ENCODE measurements around the gene PIP5K1A. TPM values are rescaled to one million over a fixed set of nuclear protein-coding genes. Genes with fewer than 3 reads are reported as not detected.

PIP5K1A gene
- total and polyA plus RNA-seq, 2 of the 8 experiments (the other 6 are each of a cell fraction or from before 2014, with no cell fraction given), result 87.5 to 105 TPM

DNA sequence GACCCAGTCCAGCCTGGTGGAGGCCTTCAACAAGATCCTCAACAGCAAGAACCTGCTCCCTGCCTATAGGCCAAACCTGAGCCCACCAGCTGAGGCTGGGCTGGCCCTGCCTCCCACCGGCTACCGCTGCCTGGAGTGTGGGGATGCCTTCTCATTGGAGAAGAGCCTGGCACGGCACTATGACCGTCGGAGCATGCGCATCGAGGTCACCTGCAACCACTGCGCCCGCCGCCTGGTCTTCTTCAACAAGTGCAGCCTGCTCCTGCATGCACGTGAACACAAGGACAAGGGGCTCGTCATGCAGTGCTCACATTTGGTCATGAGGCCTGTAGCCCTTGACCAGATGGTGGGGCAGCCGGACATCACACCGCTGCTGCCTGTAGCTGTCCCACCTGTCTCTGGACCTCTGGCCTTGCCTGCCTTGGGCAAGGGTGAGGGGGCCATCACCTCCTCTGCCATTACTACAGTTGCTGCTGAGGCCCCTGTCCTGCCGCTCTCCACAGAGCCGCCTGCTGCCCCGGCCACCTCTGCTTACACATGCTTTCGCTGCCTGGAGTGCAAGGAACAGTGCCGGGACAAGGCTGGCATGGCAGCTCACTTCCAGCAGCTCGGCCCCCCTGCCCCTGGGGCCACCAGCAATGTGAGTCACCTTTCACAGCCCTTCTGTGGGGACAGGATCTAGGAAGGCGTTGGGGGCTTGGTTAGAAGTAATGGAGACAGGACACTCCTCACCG is 89.6 kb downstream of the PIP5K1A start:
- Histone ChIP-seq H2BK20ac (ENCODE audit: low read length) (no peak overlapping the region), H3K79me1 (ENCODE audit: low read depth, low read length) (peaks cover 17% of the 10 kb centered on the region; the same call in 1 of the 2 replicates), H3K23ac (ENCODE audit: insufficient read length) (no peak overlapping the region), H4K8ac (ENCODE audit: extremely low read depth, insufficient read depth, low read length) (no peak overlapping the region), H3K18ac (ENCODE audit: extremely low read depth, low read length) (no peak overlapping the region), H3K4me2 (ENCODE audit: insufficient read depth in 1 of 2, low read depth in 2 of 2, low read length in 2 of 2) (no peak overlapping the region), H3K27ac (ENCODE audit: low read depth, low read length) (no peak overlapping the region), H3K9me3 (ENCODE audit: insufficient read depth in 2 of 2, low read depth in 1 of 2, low read length in 1 of 2) (no peaks in the 10 kb centered on the region), H3K27me3 (replicated peaks in 1 of 4; ENCODE audit: control insufficient read depth in 3 of 4, extremely low read depth in 1 of 4, insufficient read depth in 3 of 4, low read length in 3 of 4) (no peaks in the 10 kb centered on the region), H2BK120ac (replicated peaks; ENCODE audit: low read depth, low read length) (no peak overlapping the region), H4K91ac (replicated peaks; ENCODE audit: insufficient read length, low read length) (no peak overlapping the region), H2BK12ac (ENCODE audit: low read depth, low read length) (no peak overlapping the region), H3K79me2 (ENCODE audit: control insufficient read depth in 1 of 2, insufficient read depth in 2 of 2, low read length in 2 of 2) (peaks cover 0 to 32% of the 10 kb centered on the region in 2 experiments; a peak in 2 of 4 replicates), H3K36me3 (ENCODE audit: control insufficient read depth in 2 of 4, insufficient read depth in 4 of 4, low read length in 3 of 4) (peaks cover 26 to 76% (median 44%) of the 10 kb centered on the region in 4 experiments), H3K9ac (replicated peaks in 1 of 4; ENCODE audit: extremely low read depth in 1 of 4, low read depth in 3 of 4, low read length in 3 of 4) (no peak overlapping the region), H4K5ac (ENCODE audit: insufficient read length, low read depth, low read length) (no peak overlapping the region), H3K4me3 (ENCODE audit: extremely low read depth in 1 of 4, insufficient read depth in 2 of 4, low read depth in 3 of 4, low read length in 4 of 4) (no peak overlapping the region), H3K4ac (replicated peaks; ENCODE audit: insufficient read length, low read depth, low read length) (no peak overlapping the region), H2BK5ac (ENCODE audit: low read depth, low read length) (no peak overlapping the region; the same call in 1 of the 2 replicates), H2BK15ac (ENCODE audit: low read length) (no peak overlapping the region), H3K56ac (replicated peaks; ENCODE audit: insufficient read length, low read depth, low read length) (no peak overlapping the region), H3K4me1 (replicated peaks in 1 of 4; ENCODE audit: control insufficient read depth in 3 of 4, insufficient read depth in 4 of 4, low read length in 3 of 4) (peaks cover 5 to 12% (median 8%) of the 10 kb centered on the region in 4 experiments; a peak in 6 of 7 replicates), H4K20me1 (replicated peaks in 1 of 2; ENCODE audit: control insufficient read depth in 1 of 2, insufficient read depth in 2 of 2, low read length in 2 of 2) (peaks cover 7 to 32% of the 10 kb centered on the region in 2 experiments), H3K23me2 (ENCODE audit: low read depth, low read length) (peaks cover 4% of the 10 kb centered on the region; the same call in 1 of the 2 replicates), H2AK5ac (ENCODE audit: low read depth, low read length) (no peak overlapping the region), H3K14ac (ENCODE audit: insufficient read length) (no peak overlapping the region), H2AFZ (ENCODE audit: low read length) (no peak overlapping the region)
- TF ChIP-seq EGR1 (IDR thresholded peaks at IDR 0.05; ENCODE audit: borderline replicate concordance, low read depth, low read length) (no peak), POLR2A (IDR thresholded peaks at IDR 0.05; ENCODE audit: control extremely low read depth in 1 of 2, low read depth in 2 of 2, low read length in 2 of 2) (peak in 1 of 2 experiments; percentile 22; a peak in 2 of 3 replicates)
- no peak for FAIRE-seq
- ChIA-PET CTCF (ENCODE audit: partially characterized antibody) (no interaction called here), POLR2A (ENCODE audit: partially characterized antibody) (interaction anchor here (1.0 to 11.6 kb wide), 8 partner anchors 7 to 51 kb away, joined by 3 to 213 read pairs (median 4); no protein-coding TSS in a partner anchor)
- 96% methylated on average over 22 of the region's 22 CpGs; no CpG with 5 or more reads in 1 of the 2 experiments for WGBS, 2 experiments (ENCODE audit: extremely low coverage in 1 of 2, insufficient coverage in 1 of 2, insufficient read length in 1 of 2, insufficient replicate concordance in 2 of 2, low coverage in 1 of 2, low lambda C conversion rate in 2 of 2, missing lambda C conversion rate in 1 of 2)
- no peak for DNase-seq (ENCODE audit: low read depth in 1 of 2, low spot score in 2 of 2)

All from H1 (cell line).